ENCODE data around the gene EFCAB14. TPM values are rescaled to one million over a fixed set of nuclear protein-coding genes. Genes with fewer than 3 reads are reported as not detected.
"Not testable (repeated sequence)": the region's sequence is repeated elsewhere in the genome, so short reads cannot be mapped to it uniquely, and the experiment has no call there.

EFCAB14 gene, protein sequence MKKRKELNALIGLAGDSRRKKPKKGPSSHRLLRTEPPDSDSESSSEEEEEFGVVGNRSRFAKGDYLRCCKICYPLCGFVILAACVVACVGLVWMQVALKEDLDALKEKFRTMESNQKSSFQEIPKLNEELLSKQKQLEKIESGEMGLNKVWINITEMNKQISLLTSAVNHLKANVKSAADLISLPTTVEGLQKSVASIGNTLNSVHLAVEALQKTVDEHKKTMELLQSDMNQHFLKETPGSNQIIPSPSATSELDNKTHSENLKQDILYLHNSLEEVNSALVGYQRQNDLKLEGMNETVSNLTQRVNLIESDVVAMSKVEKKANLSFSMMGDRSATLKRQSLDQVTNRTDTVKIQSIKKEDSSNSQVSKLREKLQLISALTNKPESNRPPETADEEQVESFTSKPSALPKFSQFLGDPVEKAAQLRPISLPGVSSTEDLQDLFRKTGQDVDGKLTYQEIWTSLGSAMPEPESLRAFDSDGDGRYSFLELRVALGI
- polyA plus RNA-seq (2013, experiment 1 of 2; ENCODE audit: insufficient read length): 33.1 TPM
- 36.2 TPM for polyA plus RNA-seq (2013, experiment 2 of 2; ENCODE audit: insufficient read length)

DNA sequence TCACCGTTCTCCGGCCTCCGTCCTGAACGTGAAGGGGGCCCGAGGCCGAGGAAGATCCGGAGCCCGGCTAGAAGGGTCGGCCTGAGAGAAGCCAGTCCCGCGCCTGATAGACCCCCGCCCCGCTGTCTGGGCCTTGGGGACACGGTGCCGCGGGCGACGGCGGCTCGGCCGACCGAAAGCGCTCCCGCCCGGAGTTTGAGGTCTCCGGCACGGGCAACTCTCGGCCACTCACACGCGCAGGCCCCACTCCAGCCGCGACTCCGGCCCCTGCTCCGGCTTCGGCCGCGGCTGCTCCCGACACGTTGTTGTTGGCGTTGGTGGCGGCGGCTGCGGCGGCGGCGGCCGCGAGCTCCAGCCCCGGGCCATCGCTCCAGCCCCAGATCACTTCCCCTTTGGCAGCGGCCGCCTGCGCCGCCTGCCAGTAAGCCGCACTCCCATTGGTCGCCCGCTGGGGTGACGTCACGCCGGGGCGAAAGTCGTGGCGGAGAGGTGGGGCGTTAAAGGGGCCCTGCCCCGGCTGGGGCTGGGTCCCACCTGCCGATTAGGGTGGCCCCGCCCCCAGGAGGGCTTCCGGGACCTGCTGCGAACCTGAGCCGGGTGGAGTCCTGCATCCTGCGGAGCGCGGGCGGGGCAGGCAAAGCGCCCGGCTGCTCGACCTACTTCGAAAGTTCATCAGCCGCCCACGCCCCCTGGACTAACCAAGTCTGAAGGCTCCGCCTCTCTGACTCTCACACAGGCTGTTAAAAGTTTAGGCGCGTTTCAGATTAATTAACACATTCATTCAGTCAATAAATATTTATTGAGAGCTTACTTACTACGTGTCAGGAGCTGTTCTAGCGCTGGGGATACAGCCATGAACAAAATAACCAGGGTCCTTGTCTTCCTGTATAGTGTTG is at the start of gene EFCAB14:
Gene EFCAB14, minus strand, starts transcription at position 388 of the 896 bp plus-strand sequence. CDS start 1,027 bp downstream, outside the sequence.
- peak; percentile 87 for DNase-seq

DNA sequence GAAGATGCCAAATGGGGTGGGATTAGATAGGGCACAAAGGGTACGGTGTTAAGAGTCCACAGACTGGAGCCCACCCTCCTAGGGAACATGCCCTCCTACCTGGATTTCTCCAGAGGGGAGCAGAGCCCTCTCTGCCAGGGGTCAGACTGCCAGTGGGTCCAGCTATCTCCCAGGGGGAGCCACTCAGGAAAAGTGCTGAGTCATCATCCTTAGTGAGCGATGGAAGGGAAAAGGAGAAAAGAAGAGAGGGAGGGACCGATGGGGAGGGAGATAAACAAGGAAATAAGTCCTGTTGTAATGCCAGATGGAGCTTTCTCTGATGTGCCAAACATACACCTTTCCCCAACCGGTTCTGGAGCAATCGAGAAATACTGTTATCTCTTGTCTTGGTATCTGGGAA is 49.5 kb upstream of the EFCAB14 start:
- no peak for DNase-seq

DNA sequence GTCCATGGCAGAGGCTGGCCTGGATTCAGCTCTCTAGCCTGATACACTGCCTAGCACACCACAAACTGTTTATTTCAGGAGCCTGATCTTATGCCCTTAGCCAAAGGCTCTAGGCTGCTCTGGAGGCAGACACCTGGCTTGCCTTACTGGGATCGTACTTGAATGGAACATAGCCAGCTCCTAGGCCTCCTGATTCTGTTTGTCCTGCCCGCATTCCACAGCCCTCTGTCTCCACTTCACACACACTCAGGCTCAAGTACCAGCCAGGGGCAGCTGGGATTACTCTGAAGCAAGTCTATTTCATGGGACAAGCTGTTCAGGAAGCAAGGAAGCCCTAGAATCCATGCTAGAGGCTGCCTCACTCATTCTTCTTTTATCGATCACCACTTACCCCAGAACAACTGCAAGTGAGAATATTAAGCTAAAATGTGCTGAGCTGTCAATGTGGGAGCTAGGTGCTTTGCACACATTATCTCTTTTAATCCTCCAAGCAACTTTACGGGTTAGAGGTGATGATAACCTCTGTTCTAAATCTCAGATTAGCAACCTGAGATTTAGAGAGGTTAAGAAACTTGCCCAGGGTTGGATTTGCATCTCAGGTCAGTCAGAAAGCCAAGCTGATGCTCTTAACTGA is 48.9 kb upstream of the EFCAB14 start:
- DNase-seq: no peak

DNA sequence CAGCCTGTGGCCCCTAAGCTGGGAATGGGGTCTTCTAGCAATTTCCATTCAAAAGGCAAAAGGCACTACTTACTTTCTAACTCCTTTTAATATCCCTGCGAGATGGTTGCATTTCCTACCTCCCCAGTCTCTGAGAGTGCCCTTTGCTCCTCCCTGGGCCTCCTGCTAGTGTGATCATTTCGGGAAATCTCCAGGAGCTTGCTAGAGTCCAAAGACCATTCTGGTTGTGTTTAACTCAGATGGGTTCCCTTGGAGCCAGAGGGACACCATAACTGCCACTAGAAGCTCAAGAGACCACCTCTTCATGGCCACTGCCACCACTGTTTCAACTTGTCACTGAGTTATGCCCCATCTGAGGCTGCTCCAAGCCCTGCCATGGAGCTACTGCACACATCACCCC is 45.5 kb upstream of the EFCAB14 start:
- no peak for DNase-seq

DNA sequence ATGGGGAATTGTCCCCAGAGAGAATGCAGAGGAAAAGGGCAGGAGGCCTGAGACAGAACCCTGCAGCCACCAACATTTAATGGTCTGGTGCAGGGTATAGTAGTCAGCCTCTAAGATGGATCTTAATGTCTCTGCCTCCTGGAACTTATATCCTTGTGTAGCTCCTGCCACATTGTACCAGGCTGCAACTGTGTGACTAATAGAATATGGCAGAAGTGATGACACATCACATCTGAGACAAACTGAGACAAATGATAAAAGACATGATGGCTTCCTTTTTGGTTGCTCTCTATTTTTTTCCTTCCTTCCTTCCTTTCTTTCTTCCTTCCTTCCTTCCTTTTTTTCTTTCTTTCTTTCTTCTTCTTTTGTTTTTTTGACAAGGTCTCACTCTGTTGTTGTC is 42.8 kb upstream of the EFCAB14 start:
- no peak for DNase-seq

DNA sequence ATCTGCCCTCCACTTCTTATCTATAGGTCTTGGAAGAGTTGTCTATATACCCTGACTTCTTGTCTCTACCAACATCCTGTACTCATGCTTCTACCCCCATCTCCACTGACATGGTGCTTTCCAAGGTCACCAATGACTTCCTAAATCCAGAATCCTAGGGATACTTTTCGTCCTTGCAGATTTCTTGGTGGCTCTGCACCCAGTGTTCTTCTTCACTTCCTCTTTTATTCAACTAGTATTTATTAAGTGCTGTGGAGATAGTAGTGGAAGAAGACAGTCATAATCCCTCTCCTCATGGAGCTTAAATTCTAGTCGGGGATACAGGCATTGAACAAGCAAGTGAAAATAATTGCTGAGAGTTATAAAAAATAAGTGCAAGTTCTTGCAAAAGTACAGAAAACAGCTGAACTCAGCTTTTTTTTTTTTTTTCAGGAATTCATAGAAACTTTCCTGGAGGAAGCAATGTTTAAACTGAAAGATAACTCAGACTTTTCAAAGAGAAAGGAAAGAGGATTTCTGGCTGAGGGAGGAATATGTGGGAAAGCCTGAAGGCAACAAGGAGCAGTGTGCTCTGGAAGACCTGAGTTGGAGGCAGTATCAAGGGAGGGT is 41.7 kb upstream of the EFCAB14 start:
- DNase-seq: no peak

DNA sequence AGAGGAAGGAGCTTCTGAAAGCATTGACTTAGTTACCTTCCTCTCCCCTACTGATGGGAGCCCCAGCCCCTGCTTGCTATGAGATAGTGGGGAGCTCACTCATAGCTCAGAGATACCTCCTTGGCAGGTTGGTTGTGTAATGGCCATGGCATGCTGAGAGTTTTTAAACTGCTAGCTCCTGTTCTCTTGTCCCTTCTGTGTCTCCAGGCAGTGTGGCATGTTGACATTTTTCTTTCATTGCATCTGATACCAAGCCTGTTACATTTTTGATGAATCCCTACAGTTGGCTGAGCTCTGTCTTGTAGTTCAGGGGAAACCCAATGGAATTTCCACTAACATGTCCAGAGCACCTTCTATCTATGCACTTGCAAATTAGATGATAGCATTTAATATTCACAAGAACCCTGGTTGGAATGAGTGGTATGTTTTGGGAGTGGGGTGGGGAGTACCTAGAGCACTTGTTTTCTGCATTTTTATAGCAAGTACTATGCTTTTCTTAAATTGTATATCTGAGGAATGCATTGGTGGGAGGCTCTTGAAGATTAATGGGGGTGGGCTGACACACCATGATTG is 39.1 kb upstream of the EFCAB14 start:
- no peak for DNase-seq

DNA sequence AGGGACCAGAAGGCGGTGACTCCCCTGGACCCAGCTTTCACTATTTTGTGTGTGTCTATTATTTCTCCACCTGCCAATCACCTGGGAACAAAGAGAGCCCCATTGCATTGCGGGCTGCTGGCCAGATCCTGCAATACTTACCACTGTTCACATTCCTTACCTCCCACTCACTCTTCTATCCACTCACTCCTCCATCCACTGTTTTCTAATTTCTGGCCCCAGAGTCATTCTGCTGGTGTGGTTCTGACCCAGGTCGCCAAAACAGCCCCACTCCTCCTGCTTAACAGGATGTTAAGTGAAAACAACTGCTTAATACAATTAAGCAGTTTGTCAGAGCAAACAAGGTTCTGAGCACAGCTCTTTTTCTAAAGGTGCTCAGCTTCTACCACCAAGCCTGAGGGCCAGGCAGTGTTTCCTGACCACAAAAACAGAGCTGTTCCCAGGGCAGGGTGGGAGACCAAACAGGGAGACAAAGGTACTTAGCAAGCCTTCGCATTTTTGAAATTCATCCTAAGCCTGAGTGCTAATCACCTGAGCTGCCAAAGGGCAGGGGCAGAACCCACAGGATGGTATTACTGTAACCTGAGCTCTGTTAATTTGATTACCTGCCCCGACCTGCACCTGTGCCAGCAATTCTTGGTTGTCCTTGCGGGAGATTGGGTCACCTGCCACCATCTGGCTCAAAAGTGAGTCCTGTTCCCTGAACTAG is 38.5 kb upstream of the EFCAB14 start:
- DNase-seq: no peak

DNA sequence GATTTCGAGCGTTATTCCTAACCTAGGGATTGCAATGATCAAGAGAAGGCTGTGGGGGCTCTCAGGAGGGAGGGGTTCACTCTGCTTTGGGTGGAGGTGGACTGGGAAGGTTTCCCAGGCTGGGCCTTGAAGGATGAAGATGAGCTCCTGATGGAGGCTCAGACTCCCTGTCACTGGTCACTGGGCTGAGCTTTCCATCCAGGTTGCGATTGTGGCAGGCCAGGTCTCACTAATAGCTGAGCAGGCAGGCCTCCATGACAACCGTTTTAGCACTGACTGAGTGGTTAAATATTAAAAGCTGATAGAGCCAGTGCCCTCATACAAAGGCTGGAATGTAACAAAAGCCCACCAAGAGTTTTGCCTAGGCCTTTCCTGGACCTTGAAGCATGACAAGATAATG is 36.2 kb upstream of the EFCAB14 start:
- no peak for DNase-seq

DNA sequence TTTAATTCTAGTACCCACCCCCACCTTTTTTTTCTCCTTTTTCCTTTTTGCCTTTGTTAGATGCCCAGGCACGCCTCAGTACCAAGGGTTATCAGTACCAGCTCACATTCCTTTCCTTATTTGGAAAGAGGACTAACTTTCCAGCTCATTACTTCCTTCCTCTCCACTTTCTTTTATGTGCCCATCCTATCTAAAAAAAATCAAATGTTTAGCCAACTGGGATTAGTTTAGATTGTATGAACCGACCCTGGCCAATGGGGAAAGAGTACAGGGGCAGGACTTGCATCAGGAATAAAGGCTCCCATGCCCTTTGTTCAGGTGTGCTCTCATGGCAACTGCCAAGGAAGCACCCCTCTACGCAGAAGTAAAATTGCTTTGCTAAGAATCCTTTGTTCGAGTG is 35.8 kb upstream of the EFCAB14 start:
- not testable (repeated sequence) for DNase-seq

DNA sequence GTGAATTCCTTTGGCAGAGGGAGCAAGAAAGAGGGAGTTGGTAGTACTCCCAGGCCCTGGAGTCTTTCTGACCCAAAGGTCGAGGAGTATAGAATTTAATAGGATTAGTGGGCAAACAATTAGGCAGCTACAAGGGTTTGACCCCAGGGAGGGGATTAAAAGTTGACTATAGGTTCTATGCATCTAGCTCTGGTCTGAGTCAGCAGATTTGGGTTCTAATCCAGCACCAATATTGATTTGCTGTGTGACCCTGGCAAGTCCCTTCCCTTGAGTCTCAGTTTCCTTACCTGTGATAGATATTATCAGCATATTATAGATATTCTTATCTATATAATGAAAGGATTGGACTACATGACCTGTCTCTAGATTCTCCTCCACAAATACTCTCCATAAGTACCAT is 35.1 kb upstream of the EFCAB14 start:
- DNase-seq: no peak

DNA sequence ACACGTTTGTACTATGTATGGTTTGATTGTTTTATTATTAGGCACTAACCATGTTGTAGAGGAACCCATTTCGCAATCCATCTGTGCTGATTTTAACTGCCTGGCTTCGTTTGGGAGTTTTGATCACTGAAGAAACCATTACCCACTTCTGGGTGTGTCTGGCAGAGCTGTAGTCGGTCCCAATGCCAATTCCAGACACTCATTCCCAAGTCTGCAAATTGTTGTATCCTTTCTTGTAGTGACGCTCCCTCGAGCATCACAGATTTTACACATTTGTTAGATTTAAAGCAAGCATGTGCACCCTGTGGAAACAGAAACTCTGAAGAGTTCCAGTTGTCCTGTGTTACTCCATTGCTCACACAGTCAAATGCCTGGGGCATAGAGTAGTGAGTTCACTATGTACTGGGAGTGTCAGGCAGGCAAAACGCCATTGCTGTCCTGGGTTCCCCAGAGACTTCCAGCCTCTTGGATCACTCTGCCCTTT is 31.0 kb upstream of the EFCAB14 start:
- no peak for DNase-seq

DNA sequence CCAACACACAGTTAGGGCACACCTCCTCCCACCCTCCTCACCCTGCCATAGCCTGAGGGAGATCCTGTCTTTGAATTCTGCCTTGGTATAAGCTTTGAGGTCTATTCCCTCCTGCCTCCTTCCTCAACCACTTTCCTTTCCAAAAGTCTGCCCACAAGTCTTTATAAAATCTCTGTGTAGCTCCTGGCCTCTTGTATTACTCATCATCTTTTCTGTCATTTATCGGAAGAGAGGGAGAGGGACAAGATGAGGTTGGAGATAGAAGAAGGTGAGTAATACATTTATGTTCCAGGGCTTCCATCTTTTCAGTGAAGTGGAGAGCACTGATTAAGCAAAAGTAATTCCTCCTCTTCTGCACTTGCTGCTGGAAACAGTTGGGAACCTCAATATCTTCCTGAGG is 30.5 kb upstream of the EFCAB14 start:
- no peak for DNase-seq

DNA sequence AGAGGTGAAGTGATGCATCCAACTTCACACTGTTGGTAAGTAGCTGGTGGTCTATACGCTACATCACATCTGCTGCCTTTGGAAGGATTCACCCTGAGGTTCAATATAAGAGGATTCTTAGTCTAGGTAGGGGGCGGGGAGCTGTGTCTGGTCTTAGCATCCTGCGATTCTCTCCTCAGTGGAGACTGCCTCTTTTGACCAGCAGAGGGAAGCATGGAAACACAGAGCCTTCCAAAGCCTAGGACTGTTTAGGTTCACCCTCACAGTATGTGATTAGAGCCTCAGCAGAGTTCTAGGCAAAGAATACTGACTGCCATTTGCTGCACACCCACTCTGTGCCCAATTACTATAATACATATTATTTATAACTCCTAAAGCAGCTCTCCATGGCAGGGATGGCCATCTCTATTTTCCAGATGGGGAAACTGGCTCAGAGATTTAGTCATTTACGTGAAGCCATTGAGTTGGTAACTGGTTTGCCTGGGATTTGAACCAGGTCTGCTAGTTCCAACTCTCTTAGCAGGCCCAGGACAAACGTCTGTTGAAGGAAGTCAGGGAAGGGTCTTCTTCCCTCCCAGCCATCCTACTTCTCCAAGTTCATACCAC is 28.9 kb upstream of the EFCAB14 start:
- DNase-seq: peak; percentile 43

DNA sequence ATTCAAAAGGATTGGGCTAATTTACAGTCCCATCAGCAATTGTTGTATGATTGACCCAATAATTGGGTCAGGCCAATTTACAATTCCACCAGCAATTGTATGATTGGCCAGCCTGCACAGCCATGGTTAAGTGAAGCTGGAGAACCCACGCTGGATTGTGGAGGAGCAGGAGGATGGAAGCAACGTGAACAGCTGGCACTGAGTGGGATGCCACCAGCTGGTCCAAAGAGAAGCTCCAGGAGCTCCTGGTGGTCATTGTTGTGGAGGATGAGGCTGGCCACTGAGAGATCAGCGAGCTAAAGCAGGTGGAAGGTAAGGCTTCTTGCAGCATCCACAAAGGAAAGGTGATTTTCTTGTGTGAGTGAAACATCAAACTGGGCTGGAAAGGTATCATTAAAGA is 23.2 kb upstream of the EFCAB14 start:
- no peak for DNase-seq

DNA sequence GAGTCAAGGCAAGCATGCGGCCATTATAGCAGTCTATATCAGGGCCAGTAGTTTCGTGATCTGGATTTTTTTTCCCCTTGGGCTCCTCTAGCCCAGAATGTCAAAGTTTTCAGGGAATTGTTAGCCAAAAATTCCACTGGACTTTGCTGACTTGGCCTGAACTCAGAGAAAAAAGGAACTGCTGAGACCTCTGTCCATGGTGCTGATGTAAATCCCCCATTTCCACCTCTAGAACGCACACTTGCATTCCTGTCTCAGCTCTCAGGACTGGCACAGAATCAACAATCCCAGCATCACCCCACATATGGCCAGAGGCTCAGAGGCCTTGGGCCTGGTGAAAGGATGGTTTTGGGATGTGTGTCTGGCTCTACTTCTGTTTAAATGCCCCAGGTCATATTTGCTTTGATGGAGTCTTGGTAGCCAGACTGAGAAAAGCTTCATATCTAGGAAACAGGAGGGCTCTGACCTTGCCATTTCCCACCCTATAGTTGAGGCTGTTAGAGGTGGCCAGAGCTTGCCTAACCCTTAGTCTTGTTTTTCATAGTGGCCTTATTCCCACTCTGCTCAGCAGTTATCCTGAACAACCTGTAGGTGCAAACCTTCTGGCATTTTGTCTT is 16.9 kb upstream of the EFCAB14 start:
- peak; percentile 64 for DNase-seq

DNA sequence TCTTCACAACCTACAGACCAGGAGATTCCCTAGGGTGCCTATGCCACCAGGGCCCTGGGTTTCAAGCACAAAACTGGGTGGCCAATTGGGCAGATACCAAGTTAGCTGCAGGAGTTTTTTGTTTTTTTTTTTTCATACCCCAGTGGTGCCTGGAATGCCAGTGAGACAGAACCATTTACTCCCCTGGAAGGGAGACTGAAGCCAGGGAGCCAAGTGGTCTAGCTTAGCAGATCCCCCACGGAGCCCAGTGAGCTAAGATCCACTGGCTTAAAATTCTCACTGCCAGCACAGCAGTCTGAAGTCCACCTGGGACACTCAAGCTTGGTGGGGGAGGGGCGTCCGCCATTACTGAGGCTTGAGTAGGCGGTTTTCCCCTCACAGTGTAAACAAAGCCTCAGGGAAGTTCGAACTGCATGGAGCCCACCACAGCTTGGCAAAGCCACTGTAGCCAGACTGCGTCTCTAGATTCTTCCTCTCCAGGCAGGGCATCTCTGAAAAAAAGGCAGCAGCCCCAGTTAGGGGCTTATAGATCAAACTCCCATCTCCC is 9.5 kb upstream of the EFCAB14 start:
- not testable (repeated sequence) for DNase-seq

DNA sequence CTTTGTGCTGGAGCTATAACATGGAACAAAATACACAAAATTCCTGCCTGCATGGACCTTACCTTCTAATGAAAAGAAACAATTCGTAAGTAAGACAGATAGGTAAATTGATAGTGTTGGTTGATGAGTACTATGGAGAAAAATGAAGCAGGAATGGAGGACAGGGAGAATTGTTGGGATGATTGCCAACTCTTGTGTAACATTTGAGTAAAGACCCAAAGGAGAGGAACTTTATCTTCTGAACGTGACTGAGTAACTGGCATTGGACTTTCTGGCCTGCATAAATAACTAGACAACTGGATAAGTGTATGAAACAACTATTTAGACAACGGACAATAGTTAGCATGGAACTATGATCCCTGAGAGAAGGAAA is 6.8 kb upstream of the EFCAB14 start:
- DNase-seq: no peak

DNA sequence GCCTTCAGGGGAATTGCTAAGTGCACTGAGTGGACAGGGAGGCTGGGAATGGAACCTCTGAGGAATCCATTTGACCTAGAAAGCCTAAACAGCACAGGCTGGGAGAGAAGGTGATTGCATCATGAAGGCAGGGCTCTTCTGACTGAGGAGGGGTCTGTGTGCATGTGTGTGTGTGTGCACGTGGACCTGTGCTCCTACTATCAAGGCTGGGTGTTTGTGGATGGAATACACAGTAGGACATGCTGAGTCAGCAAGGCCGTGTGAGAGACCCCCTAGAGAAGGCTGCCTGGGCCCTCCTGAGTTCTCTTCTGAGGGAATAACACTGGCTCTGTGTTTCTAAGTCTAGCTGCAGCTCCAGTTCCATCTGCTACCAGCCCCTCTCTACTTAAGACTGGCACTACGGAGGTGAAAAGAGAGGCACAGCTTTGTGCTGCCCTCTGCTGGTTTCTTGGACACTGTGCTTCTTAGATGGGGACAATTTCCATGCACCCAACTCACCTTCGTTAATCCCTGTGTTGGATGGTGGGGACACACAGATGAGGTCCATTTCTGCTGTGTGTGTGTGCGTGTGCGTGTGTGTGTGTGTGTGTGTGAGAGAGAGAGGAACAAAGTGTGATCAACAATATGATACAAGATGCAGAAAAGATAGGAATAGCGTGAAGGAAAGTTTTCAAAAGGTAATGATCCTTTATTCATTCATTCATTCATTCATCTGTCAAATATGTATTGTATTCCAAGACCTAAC is 6.2 kb upstream of the EFCAB14 start:
- DNase-seq: peak; percentile 72

All from fibroblast of skin of scalp (primary cell).